ENCODE results near the gene PRPH. TPM values are rescaled to one million over a fixed set of nuclear protein-coding genes. Genes with fewer than 3 reads are reported as not detected.

PRPH gene
- total and polyA plus RNA-seq, 9 of the 15 experiments (the other 6 are each of a cell fraction or from before 2014, with no cell fraction given): 0.27 to 1.9 (median 1.3) TPM; not detected in 1

GRCh38 chr12:49342066-49342913 lies 47.3 kb downstream of the PRPH start (continued):
- TF ChIP-seq PBX2 (CRISPR knock-in tag; IDR thresholded peaks at IDR 0.05; ENCODE audit: low read depth) (peak; percentile 48; the same call in 1 of the 2 replicates), PBX2 (tag; conservative IDR thresholded peaks at IDR 0.05; ENCODE audit: low read depth) (no peak), ZNF24 (IDR thresholded peaks at IDR 0.05) (no peak), ARID4B (CRISPR knock-in tag; IDR thresholded peaks at IDR 0.05) (peak; percentile 50; the same call in 1 of the 2 replicates), CBX5 (IDR thresholded peaks at IDR 0.05; ENCODE audit: borderline replicate concordance, low read depth) (no peak), THRA (IDR thresholded peaks at IDR 0.05) (no peak), NBN (IDR thresholded peaks at IDR 0.05; ENCODE audit: low read depth) (peak; percentile 91), ZNF445 (CRISPR knock-in tag; IDR thresholded peaks at IDR 0.05; ENCODE audit: low read depth) (no peak), CHD2 (IDR thresholded peaks at IDR 0.05; ENCODE audit: low read depth, low read length) (no peak), USF1 (CRISPR knock-in tag; IDR thresholded peaks at IDR 0.05) (no peak), FOXO4 (CRISPR knock-in tag; IDR thresholded peaks at IDR 0.05) (no peak), SIRT6 (IDR thresholded peaks at IDR 0.05; ENCODE audit: low read depth, low read length) (no peak), ZNF280A (IDR thresholded peaks at IDR 0.05; ENCODE audit: low read depth, partially characterized antibody) (no peak), ZNF174 (CRISPR knock-in tag; IDR thresholded peaks at IDR 0.05) (no peak)

Measured in K562 (cell line).